GM21367 (cell line): ENCODE data around the gene ITPR2.

Source experiments
- ATAC-seq: cut with Tn5 transposase; IDR thresholded peaks from one replicate; pipeline ENCODE4 v1.9.1; 2021; ENCODE audit not compliant: unreplicated experiment

Gene ITPR2

DNA sequence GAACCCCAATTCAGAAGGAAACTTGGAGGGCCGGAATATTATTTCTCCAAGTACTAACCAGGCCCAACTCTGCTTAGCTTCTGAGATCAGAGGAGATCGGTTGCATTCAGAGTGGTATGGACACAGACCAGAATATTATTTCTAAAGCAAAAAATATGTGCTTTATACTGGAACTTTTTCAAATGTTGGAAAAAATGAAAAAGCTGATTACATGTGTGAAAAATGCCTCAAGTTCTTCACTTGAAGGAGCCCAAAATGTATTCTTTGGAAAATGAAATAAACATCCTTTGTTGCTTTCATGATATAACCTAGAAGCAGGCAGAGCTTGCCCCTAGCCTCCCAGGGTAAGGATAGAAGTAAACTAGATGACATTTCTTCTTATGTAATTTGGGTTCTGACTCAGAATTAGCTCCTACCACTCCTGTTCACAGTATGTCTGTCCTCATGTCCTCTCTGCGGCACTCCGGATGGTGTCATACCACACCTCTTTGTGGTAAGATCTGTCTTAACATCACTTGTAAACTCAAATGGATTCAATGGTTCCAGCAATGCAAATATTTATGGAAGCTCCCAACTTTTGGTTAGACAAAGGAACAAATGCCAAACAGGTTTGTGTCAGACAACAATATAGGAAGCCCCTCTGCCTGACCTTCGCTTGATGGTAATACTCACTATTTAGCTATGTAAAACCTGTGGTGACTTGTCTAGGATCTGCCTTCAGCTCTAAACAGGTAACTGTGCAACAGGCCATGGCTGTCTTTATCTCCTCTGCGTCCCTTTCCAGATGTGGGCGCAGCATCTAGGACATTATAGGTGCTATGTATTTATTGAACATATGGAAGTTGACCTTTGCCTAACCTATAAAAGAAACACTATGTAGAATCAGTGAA lies 459.1 kb downstream of the ITPR2 start:
- ATAC-seq: no peak

DNA sequence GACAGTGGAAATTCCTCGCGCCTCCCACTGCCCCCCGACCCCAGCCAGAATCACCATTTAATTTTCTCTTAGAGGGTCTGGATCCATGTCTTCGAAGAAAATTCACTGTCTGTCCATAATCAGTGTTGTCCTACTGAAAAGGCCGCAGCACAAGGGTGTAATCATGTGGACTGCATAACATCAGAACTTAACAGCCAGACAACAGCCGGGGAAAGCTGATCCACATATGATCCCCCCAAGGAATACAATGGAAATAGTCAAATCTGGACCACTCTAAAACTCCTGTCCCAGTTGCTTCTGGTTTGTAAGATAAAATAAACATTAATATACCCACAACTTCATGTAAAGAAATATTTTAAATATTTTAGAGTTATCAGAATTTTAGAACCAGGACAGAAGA lies 460.1 kb downstream of the ITPR2 start:
- ATAC-seq: no peak

DNA sequence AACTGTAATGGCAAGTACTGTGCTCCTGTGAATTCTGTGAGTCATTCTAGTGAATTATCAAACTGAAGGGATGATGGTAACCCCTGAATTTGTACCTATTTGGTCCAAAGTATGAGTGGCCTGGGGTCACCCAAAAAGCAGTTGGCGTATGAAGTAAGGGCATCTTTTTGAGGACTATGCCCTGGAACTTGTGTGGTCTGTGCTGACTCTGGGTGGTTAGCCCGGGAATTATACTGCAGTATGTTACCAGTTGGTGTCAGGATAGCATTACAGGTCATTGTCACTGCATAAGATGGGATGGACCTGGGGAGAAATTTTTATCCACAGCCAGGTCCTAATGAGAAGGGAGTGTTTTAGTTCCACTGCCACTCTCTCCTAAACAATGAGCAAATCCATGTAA lies 462.9 kb downstream of the ITPR2 start:
- ATAC-seq: no peak

DNA sequence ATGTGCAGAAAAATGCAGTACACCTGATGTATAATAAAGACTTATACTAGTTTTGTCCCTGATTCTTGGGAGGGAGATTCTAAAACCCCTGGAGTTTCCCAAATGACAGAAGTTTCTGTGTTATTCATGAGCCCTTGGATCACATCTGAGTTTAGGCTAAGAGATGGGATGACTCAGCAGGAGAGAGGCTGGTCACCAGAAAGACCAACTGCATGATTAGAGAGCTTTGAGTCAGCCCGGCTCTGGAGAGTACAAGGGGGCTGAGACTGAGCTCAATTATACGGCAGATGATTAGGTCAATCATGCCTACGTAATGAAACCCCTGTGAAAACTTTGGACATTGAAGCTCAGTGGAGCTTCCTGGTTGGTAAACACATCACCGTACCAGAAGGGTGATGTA lies 463.4 kb downstream of the ITPR2 start:
- ATAC-seq: no peak

DNA sequence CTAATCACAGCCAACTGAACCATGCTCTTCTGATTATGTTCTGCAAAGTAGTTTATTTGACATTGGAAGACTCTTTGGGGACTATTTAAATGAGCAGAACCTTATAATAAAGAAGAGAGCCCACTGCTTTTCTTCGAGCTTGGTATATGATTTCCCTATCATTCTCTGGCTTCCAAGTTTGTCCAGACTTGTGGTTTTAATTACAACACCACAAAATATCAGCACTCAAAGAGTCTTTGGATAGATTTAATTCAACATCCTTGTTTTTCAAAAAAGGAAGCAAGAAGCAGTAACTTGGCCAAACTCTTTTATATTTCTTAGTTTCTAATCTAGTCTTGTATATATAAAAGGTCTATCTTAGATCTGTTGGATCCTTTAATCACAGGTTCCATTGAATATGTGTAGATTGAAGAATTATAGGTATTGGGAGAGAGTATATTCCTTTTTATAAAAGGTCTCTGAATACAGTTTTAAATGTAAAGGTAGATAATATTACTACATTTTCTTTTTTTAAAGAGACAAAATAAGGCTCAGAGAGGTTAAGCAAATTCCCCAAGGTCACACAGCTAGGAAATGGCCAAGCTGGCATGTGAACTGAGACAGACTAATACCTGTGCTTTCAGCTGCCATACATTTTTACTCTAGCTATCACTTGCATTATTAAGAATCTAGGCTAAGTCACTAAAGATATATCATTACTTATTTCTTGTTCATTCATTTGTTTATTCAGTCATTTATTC lies 464.8 kb downstream of the ITPR2 start:
- ATAC-seq: no peak

DNA sequence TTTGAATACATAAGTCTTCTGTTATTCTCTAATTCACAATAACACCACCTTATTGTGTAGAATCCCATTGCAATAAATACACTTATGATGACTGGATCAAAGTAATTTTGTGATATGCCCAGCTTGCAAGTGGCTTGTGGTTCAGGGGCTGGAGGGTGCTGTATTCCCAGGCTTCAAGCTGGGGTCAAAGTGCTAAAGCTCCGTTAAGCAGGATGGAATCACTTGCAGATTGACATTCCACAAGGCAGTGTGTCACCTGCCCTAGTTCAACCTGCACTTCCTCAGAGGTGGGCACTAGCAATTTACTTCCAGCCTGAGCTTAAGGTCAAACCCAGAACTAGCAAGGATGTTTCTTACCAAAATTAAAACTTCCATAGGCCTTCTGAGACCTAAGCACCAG lies 471.0 kb downstream of the ITPR2 start:
- no peak for ATAC-seq

DNA sequence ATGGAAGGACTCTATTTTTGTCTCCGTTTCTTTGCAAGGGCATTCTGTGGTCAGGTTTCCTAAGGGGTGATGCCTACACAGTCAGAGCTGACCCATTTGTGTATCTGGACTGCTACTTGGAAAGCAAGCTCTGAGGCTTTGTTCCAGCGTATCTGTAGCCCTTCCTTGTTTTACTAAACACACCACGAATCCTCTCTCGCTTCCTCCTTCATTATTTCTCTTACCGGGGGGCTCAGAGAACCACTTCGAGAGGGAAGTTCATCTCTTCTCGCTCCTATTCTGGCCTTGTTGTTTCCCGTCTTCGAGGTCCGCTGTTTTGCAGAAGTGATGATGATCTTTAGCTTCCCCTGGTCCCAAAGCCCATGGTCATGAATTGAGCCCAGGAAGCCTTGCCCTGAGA lies 472.9 kb downstream of the ITPR2 start:
- no peak for ATAC-seq

DNA sequence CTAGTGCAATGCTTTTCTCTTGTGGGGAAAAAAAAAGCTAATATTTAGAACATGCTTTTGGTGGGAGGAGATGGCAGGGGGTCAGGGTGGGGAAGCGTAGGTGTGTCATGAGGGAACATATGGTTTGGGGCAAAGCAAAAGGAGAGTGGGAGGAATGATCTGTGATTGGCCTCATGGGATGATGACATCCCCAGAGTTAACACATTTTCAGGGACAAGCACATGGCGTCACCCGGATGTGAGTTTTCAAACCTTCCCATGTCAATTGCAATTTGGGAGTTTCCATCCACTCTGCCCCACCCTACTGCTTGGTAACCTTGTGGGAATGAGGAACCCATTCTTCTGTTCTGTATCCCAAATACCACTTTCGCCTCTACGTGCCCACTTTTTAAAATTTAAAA lies 473.4 kb downstream of the ITPR2 start:
- no peak for ATAC-seq

DNA sequence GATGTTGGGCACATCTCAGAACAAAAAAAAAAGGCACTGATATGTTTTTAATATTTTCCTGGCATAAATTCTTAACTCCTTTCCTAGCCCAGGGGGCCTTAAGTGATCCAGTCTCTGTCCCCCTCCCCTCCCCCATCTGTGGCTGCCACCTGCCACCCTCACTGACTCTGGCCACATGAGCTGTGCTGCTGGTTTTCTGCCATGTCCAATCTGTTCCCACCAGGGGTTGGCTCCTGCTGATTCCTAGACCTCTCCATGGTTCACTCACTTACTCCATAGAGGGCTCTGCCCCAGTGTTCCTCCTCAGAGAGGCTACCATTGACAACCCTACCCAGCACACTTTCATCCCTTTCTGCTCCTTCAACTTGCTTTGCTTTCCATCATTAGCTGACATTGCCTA lies 474.3 kb downstream of the ITPR2 start:
- ATAC-seq: no peak

DNA sequence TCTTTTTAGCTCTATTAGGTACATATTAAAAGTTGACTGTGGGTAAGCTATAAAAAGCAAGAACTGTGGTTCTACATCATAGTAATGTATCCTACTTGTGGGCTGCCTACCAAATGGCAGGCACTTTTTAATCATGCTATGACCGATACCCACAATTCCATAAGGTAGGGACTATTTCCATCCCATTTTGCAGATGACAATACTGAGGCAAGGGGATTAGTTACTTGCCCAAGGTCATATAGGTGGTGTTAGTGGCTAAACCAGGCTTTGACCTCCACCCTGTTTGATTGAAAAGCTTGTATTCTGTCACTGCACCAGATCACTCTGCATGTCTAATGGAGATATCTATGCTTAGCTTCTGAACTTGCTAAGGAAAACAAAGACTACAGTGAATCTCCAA lies 485.7 kb downstream of the ITPR2 start:
- ATAC-seq: no peak

DNA sequence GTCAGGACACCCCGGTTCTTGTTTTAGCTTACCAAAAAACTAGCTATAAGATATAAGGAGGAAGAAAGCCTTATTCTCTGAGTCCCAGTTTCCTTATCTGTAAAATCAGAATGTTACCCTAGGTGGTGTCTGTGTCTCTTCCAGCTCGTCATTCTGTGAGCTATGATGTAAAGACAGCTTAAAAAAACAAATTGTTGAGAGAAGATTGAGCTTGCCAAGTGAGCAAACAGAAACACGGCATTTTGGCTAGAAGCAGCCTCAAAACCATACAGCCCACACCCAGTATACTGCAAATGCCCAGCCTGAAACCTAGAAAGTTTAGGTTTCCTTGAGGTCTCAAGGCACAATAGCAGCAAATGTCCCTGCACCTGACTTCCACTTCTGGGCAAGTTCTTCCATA lies 486.3 kb downstream of the ITPR2 start:
- no peak for ATAC-seq

DNA sequence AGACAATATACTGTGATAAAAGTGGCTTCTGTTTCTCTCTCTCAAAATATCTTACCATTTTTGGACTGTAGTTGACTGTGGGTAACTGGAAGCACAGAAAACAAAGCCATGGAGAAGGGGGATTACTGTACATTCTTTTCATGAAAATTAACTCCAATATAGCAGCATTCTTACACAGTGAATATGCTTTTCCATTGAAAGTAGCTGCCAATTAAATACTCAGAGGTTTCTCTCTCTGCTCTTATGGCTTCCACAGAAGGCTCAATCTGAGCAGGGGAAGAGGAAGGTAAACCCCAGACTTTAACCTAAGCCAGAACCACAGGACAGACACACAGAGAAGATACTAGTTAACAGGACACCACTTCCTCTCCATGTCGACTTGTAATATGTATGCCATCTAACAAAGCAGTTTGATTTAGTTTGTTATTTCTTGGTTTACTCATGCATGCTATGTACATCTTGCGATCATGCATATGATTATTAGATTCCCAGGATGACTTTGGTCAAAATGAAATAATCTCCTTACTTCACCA lies 487.5 kb downstream of the ITPR2 start:
- no peak for ATAC-seq

DNA sequence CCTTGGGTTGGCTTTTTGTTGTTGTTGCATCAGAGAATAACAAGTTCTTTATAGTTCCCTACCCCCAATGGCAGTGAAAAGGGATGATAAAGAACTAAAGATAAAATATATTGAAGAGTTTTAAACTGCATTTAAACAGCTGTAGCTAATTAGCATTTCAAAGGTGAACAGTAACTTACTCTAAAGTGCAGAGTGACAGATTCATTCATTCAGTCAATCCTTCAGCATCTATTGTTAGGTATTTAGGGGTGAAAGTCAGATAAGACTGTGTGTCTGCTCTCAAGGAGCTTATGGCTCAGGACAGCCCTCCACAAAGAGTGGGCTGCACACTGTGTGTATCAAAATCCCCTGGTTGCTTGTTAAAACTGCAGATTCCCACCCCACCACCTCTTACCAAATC lies 491.5 kb downstream of the ITPR2 start:
- ATAC-seq: no peak

DNA sequence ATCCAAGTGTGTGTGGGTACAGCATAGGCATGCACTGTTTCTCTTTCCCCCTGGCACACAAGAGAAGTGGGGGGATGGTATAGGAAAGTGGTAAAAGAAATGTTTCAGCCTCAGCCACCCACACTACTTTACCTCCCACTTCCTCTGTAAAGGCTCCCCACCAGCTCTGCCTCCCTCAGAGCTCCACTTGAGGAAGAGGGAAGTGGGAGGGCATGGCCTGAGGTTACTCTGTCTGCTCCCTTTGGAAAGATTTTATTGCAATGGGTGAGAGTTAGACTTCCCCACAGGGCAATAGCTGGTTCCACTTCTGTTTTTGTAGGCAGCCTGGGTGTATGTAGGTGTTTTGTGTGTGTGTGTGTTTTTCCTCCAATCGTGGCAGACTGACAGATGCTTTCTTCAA lies 492.3 kb downstream of the ITPR2 start:
- ATAC-seq: peak; percentile 69

DNA sequence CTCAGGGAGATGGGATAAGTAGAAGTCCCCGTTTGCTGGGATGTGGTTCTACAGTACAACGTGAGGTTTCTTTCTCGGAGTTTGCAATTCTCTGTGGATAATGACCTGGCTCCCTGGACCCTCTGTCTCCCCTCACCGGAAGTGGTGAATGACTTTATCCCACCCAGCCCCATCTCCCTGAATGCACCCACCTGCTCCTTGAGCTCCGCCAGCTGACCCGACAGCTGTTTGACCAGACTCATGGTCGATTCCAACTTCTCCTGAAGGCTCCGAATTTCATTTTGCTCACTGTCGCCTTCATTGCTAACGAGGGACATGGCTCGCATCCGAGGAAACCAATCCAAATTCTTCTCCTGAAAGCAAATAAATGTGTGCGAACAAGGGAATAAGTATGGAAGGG lies 493.0 kb downstream of the ITPR2 start:
- ATAC-seq: no peak

DNA sequence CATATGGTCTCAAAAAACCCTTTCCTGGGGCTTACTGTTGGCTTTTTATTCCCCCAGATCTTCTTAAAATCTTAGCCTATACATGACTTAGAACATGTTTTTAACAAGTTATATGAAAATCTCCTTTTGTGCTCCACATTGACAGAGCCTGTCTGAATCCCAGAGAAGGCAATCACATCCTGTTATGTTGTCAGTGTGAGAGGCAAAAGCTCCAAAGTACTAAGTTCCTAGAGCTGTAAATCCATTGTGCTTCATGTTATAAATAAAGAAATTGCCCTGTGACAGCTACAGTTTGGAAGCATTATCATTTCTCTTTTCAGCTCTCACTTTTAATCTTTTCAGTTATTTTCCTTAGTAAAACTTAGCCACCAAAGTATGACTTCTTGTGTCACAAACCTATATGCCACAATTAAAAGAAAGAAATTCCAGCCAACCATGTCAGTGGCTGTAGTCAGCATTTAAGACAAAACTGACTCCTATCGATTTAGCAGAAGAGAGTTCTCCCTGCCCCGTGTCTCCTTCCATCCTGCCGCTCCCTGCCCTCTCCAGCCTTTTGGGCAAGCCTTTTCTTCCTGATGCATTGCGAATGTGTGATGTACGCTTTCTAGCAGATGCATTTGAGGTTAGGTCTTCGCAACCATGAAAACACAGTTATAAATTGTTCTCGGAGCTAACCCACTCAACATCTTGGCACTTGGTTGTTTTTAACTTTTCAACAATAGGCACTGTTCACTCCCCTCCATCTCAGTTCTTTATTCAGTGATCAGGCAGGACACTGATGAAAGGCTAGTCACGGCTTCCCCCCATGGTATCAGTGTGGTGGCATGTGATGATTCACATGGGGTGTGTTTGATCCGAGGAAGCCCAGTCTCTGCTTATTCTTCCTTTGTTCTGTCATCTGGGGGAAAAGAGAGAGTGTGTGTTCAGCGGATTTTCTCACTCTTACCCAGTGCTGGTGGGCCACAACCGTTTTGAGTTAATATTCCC lies 494.1 kb downstream of the ITPR2 start:
- no peak for ATAC-seq

DNA sequence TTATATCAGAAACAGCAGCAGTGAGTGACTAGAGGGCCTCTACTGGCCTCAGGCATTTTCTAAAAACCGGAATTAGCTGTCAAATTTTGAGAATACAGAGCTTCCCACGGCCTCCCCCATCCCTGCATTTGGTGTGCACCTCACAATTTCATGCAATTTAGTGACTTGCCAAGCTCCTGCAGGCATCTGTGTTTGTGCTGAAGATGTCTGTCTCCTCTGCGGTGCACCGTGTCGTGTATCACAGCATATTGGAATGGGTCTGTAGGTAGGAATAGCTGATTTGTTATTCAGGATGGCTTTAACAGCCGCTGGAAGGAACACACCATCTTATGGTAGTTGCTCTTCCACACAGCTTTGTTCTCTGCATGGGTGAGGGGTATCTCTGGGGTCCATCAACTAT lies 497.3 kb downstream of the ITPR2 start:
- no peak for ATAC-seq

DNA sequence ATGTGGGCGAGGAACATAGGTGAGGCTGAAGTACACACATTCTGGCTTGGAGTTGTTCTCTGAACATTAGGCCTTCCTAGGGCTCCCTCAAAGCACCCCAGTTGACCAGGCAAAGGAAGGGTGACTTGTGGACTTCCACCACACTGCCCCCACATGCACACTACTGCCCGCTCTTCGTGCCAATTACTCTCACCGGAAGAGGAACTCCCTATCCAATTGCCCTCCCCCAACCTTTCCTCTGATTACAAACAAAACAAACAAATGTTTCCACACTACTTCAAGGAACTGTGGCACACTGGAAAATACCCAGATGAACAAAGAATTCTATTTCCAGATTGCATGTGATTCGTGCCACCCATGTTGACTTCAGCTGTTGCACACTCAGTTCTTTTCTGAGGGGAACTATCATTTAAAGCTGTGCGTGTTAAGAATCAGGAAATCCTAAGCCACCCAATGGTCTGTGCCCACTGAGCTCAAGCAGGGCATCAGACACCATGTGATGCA lies 498.3 kb downstream of the ITPR2 start:
- no peak for ATAC-seq

DNA sequence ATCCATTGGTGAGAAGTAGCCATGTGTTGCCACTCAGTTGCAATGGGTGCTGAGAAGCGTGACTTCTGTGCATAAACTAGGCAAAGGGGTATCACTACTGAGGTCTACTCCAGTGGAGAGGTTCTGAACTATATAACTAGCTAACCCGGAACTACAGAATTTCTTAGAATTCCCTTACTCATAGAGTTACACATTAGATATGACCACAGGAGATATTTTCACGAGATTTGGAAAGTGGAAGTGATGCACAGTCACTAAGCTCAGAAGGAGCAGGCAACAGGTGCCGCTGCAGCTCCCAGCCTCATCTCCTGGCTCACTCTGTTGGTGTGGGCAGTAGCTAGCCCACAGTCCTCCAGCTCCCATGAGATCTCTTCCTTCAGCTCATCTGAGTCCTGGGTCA lies 501.0 kb downstream of the ITPR2 start:
- ATAC-seq: no peak

DNA sequence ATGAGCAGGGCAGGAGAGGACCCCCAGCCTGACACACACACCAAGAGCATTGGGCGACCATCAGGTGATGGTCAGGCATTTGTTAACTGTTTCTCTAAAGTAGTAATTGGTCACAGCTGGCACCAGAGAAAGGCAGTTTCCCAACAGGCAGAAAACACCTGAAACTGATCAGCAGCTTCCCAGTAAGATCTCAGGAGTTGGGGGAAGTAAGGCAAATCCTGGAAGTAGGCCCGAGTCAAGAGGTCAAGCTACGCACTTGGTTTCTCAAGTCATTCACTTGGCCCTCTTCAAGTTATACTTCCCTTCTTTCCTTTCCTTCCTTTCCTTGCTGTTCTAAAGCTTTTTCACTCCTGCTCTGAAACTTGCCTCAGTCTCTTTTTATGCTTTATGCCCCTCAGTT lies 501.9 kb downstream of the ITPR2 start:
- no peak for ATAC-seq
